ENCODE results near the gene CFAP57.

GRCh38 chr1:43188106-43188505 lies 16.0 kb downstream of the CFAP57 start:
- TF ChIP-seq CTCF (IDR thresholded peaks at IDR 0.05), result no peak
- no peak for TF ChIP-seq EZH2 (IDR thresholded peaks at IDR 0.05; ENCODE audit: borderline replicate concordance, insufficient read depth, low read depth, low read length, poor library complexity, severe bottlenecking)
